GM19324 (cell line): Measurements from ENCODE around the gene IL4I1.
A peak's percentile ranks its signal among the peaks of the same experiment; 100 is the strongest.

Source experiments
- ATAC-seq: cut with Tn5 transposase; IDR thresholded peaks from one replicate; pipeline ENCODE4 v1.9.1; 2021; ENCODE audit warnings: mild to moderate bottlenecking, moderate library complexity; ENCODE audit not compliant: unreplicated experiment, low FRiP score

Gene IL4I1

DNA sequence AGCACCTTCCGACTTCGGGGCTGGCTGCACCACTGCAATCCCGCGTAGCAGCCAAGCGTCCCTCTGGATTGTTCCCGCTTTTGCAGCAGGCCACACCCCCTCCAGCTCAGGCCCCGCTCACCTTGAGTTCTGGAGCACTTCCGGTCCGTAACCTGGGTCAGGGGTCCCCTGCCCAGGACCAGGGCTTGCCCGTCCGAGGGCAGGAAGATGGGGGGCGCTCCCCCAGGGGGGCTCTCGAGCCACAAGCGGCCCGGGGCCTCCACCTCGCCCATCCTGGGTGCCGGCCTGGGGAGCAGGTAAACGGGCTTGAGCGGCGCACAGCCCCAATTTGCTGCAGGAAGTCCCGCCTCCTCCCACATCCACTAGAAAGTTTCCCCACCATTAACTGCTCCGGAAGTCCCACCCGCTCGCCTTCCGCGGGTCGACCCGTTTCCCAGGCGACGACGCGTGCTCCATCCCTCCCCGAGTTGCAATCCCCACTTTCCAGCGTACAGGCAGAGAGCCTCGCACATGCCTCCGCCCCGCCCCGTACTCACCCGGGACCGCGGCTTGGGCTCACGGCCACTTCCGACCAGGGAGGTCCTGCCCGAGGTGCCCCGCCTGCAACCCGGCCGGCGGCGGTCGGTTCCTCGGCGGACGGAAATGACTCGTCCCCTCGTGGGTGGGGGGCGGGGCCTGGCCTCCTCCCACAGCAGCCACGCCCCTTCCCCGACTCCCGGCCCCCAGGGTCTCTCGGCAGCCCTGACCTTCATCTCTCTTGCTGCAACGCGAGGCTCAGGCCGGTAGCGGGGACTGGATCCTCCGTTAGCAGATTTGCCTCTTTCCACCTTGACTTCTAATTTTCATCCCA is 29.5 kb downstream of the IL4I1 start, which contains the start of gene PNKP:
PNKP (minus strand) TSS at position 644 of the 850 bp plus-strand sequence; CDS start at position 272, 372 bp downstream.
- peak; percentile 43 for ATAC-seq

DNA sequence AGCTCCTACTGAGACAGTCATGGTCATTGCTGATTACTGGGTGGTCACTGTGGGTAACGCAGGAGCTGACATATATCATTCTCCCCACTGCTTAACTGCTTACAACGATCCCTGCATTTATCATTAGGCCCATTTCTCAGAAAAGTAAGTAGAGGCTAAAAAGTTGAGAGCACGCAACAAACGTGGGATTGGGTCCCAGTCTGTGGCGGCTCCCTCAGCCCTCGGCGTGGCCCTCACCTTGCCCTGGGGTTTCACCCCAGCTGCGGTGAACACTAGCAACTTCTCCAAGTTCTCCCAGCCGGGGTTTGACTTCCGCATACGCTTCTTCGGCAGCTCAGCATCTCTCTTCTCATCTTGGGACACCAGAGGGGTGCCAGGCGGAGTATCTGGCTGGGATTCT is 31.8 kb downstream of the IL4I1 start:
- no peak for ATAC-seq

DNA sequence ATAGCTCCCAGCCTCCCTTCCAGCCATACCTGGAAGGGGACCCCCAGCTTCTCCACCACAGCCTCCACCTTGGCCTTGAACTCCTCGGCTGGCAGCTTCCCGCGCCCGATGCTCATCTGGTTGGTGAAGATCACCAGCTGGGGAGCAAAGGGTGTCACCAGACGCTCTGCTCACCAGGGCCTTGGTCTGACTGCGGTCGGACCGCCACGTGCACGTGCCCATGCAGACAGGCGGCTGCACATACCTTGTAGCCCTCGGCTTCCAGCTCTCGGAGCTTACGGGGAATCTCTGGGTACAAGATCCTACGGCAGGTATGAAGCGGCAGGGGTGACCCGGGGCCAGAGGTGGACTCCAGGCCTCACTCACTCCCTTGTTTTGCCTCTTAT is 32.8 kb downstream of the IL4I1 start:
- no peak for ATAC-seq

DNA sequence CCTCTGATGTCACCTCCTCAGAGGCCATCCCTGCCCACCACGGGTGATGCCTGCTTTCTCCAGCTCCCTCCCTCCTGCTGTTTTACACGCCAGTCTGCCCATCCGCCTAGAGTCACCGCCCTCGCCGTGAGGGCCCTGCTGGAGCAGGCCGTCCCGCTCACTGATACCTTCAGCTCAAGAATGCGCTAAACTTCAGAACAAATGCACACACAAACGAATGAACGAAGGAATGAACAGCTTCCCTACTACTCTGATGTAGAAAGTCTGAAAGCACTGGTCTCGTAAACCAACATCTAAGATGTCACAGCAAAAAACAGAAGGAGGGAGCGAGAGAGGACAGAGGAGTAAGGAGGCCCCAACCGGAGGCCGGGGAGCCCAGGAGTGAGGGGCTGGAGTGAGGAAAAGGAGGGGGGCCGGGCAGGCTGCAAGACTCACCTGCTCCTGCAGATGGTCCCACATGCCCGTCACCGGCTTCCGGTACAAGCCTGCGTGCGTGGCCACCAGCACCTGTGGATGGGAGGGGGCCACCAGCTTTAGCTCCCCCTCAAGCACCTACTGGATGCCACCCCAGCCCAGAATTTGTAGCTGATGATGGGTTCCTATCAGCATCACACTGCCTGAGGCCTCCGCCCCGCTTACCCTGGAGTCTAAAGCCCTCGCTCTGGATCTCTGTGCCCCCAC is 33.3 kb downstream of the IL4I1 start:
- no peak for ATAC-seq

DNA sequence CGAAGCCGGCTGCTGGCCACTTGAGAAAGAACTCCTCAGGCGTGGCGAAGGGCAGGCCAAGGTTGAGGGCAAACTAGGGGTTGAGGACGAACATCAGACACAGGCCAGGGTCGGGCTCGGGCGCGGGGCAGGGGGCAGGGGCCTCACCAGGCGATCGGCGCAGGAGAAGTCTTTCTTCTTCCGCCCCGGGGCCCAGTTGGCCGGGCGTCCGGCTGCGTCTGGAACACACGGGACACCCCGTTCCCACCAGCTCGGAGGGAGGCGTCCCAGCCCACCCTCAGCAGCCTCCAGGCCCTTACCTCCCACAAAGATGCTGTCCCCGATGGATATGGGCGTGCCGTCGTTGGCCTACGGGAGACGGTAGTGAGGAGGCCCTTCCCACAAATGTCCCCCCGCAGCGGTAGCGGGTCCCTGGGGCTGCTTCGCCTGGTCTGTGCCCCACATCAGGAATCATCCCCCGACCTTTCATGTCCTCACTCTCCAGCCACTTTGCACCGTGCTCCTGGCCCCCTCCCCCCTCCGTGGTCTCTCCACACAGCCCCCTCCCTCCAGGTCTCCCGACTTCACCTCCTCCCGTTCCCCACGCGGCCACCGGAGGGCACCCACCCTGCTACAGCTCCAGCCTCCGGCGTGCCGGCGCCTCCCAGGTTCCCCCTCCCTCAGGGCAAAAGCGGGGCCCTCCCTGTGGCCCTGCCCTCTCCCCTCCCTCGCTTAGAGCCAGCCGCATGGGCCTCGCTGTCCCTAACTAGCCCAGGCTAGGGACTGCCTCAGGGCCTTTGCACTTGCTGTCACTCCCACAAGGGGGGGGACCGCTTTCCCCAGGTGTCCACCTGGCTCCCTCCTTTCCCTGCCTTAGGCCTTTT is 34.1 kb downstream of the IL4I1 start:
- no peak for ATAC-seq

DNA sequence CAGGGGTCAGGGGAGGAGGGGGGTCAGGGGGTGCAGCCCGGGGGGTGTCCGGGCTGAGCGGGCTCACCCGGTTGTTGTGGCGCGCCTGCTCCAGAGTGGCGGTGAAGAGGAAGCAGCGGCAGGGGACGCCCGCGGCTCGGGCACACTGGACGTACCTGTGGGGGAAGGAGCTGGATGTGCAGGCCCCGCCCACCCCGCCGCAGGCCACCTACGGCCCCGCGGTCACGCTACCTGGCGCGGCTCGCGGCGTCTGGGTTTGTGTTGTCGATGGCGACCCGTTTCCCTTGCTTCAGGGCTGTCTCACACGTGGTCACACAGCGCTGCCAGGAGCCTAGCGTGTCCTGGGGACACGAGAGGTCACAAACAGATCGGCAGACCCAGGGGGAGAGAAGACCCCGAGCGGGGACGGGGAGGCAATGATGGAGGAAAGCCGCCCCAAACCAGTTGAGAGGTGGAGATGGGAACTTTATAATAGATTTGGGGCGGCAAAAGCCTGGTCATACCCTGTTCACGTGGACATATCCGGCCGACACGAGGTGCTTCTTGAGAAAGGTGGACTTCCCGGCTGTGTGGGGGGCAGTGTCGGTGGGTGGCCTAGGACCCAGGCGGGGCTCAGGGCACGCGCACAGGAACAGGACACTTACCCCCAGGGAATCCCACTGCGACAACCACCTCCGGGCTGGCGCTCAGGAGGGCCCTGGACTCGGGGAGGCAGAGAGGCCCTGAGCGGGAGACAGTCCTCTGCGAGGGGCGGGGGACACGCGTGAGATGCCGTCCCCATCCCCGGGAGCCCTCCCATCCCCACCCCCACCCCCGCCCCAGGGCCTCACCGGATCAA is 34.9 kb downstream of the IL4I1 start:
- ATAC-seq = no peak

DNA sequence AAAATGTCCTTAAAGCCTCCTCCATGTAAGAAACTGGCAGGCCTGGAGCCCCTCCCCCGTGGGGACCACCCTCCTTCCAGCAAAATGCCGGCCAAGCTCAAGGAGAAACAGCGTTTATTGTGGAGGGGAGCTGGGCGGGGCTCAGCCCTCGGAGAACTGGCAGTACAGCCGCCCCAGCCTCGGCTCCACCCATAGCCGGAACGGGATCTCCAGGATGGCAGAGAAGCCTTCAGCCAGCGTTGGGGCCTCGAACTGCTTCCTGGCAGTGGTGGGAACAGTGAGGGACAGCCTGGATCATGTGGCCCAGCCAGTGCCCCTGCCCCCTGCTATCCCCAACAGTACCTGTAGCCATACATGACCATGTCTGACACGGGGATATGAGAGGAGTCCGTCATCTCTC is 35.6 kb downstream of the IL4I1 start:
- ATAC-seq = no peak

DNA sequence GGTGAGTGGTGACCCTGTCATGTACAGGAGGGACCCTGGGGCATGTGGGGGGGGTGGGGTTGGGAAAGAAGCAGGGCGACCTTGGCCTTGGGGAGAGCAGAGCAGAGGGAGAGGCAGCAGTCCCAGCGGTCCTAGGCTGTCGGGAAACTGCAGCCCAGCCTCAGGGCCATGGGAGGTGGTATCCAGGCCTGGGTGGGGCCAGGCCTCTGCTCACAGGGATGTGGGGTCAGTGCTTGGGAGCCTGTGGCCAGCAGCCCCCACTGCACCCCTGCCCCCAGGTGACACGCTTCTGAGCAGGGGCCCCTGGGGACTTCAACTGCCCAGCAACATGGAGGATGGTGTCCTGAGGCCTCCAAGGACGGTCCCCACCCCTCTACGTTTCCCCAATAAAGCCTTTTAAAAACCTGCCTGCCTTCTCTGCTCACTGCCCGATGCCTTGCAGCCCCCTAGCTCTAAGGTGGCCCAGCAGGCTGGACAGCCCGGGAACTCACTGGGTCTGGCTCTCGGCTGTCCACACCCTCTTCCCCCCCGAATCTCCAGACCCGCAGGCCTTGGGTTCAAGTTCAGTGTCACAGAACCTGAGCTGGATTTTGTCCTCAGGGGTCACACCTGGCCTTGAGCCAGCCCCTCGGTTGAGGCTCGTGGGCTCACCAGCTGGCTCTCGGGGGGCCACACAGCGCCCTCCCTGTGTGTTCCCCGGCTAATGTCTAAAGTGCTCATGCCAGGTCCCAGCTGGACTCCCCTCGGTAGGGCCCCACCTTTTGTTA is 36.2 kb downstream of the IL4I1 start:
- no peak for ATAC-seq

DNA sequence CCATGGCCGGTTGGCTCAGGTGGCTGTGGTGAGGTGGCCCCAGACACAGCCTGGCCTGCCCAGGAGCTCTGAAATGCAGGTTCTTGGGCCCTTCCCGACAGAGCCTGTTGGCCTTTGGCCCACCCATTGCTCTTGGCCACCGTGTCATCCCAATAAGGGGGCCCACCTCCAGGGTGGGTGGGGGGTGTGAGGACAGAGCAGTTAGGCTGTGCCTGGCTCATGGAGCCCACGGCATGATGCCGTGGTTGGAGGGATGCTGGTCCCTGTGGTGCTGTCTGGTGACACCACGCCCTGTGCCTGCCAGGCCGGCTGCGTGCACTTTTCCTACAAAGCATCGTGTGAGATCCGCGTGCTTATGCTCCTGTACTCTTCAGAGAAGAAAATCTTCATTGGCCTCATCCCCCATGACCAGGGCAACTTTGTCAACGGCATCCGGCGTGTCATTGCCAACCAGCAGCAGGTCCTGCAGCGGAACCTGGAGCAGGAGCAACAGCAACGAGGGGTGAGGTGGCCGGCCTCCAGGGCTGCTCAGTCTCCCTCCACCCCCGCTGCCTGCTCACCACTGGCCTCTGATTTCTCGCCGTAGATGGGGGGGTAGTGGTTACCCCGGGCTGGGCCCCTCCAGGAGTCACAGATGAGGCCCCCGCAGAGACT is 36.9 kb downstream of the IL4I1 start:
- ATAC-seq = no peak

DNA sequence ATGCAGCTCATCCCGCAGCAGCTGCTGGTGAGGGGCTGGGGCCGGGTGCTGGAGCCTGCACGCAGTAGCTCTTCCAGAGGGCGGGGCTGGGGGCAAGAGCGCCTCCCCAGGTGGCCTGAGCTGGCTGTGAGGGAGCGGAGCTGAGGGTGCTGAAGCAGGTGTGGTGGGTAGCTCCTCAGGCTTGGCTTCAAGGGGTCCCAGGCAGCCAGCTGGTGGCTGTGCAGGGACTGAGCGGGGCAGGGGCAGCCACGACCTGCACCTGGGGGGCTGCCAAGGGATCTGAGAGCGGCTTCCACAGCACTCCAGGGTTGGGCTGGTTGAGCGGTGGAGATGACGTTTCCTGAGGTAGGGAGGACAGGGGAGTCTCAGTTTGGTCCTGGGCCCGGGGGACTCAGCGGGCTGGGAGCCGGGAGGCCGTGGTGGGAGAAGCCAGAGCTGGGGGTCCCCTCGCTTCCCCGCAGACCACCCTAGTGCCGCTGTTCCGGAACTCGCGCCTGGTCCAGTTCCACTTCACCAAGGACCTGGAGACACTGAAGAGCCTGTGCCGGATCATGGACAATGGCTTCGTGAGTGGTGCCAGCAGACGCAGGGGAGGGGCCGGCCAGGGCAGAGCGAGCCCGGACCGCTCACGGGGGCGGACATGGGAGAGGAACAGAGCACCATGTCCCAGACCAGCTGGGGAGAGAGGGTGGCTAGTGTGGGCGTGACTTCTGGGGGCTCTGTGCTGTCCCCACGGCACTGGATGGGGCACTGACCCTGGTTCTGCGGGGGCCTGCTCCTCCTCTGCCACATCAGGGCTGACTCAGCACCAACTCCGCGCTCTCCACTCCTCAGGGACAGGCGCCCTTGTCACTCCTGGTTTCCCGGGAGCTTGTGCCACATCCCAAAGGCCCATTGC is 38.4 kb downstream of the IL4I1 start:
- no peak for ATAC-seq

DNA sequence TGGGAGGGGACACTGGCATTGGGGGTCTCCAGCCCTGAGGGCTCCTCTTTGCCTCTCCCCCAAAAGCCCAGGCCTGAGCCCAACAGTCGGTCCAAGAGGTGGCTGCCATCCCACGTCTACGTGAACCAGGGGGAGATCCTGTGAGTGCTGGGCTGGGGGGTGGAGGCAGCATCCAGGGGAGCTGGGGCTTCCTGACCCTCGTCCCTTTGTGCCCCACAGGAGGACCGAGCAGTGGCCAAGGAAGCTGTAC is 38.9 kb downstream of the IL4I1 start:
- ATAC-seq = no peak

DNA sequence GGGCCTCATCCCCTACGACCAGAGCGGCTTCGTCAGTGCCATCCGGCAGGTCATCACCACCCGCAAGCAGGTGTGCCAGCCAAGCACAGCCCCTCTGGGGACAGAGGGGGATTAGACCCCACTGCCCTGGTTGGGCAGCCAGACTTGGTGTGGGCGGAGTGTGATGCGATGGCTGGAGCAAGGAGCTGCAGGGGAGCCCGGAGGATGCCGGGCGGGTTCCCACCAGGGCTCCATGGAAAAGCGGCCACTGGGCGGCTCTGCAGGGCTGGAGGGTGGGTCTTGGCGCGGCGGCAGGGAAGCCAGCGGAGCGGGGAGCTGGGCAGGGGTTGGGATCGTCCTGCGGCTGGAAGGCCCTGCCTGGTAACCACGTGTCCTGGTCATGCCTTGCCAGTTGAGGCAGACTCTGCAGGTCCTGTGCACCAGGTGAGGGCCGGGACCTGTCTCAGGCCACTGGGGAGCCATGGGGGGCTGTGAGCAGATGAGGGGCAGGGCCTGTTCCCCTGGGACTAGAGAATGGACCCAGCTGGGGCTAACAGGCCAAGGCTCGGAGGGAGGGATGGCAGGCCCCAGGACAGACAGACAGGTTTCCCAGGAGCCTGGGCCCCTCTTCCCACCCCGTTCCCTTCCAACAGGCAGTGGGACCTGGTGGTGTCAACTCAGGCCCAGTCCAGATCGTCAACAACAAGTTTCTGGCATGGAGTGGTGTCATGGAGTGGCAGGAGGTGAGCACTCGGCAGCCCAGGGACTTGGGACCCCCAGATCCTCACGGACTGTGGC is 39.4 kb downstream of the IL4I1 start:
- no peak for ATAC-seq

DNA sequence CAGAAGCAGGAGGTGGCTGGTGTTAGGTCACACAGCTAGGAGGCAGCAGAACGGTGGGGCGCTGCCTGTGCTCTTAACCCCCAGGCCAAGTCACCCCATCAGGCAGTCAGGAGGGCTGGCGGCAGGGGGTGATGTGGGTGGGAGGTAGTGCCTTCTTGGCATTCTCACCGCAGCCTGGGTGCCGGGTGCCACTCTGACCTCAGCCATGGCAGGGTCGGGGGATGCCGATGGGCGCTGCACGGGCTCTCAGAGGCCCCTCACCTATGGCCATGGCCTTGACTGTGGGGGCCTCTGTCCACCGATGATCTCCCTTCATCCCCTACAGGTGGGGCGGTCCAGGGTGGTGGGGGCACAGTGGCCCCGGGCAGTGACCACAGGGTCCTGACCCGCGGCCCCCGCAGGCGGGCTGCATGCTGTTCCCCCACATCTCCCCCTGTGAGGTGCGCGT is 40.1 kb downstream of the IL4I1 start:
- no peak for ATAC-seq

DNA sequence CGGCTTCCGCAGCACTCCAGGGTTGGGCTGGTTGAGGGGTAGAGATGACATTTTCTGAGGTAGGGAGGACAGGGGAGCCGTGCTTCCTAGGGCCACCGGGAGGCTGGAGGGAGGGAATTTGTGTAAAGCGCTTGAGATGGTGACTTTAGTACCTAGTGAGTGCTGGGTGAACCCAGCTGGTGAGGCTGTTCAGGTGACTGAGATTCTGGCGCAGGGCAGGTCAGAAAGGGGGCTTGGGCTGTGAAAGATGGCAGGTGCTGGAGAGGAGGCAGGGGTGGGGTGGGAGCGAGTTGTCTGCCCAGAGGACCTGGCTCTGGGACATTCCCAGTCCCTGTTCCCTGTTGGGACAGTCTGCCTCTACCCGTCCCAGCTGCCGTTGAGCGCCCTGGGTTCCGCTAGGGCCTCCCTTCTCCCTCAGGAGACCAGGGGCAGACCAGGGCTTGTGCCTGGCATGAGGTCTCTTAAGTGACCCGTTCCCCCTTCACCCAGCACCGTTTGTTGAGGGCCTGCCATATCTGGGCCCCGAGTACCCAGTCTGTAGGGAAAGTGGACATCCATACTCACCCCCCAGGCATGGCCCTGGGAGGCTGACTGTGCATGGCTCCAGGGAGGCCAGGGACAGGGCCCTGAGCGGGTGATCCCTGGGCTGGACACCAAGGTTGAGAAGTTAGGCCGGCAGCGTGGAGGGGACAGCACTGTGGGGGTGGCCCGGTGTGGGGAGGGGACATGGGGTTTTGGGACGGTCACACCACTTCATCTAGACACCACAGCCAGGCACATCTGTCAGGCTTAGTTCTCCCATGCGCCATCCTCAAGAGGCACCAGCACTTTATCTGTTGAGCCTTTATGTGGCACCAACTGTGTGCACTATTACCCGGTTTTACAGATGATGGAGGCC is 40.8 kb downstream of the IL4I1 start:
- no peak for ATAC-seq

DNA sequence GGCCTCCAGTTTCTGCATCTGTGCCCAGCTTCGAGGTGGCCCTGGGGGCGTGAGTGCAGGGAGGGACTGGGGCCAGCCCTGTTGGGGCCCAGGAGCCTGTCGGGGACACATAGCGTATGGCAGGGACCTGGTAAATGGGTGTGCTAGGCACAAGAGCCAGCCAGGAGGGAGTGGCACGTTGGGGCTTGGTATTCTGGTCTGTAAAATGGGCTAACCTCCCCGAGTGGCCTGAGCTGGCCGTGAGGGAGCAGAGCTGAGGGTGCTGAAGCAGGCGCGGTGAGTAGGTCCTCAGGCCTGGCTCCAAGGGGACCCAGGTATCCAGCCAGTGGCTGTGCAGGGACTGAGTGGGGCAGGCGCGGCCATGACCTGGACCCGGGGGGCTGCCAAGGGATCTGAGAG is 41.4 kb downstream of the IL4I1 start:
- ATAC-seq = no peak
